Transverse colon (tissue), 4 donors: Measurements from ENCODE around the gene FAM3C. TPM values are rescaled to one million over a fixed set of nuclear protein-coding genes. Genes with fewer than 3 reads are reported as not detected.

Source experiments
- DNase-seq: peaks from one replicate; pipeline ENCODE4 v3.0.0-alpha.2; 2019
- H3K27ac ChIP-seq, 4 donors: fragments of 200-600 bp; sonication (generic); 2 replicates each; pipeline ENCODE4 v1.5.1; 2016 to 2018; ENCODE audit warnings: inconsistent platforms in 4 of 4
- H3K27me3 ChIP-seq: fragments of 200-600 bp; sonication (generic); 2 replicates; pipeline ENCODE4 v1.5.1; 2017; ENCODE audit warnings: inconsistent platforms
- H3K36me3 ChIP-seq, 4 donors: fragments of 200-600 bp; sonication (generic); 2 replicates each; pipeline ENCODE4 v1.5.1; 2017 to 2019; ENCODE audit warnings: inconsistent platforms in 4 of 4
- H3K4me1 ChIP-seq, 4 donors: fragments of 200-600 bp; sonication (generic); 2 replicates each; pipeline ENCODE4 v1.5.1; 2017 to 2020; ENCODE audit warnings: inconsistent platforms in 4 of 4
- H3K4me3 ChIP-seq, 4 donors: fragments of 200-600 bp; sonication (generic); 1 replicate in 1 of 4; 2 replicates in 3 of 4; pipeline versions ENCODE4 v1.5.1 to v1.6.1; 2017 to 2019; ENCODE audit warnings: inconsistent platforms in 4 of 4
- H3K9me3 ChIP-seq, 2 donors: fragments of 200-600 bp; sonication (generic); 2 replicates each; pipeline ENCODE4 v1.5.1; 2017 to 2019; ENCODE audit warnings: inconsistent platforms in 2 of 2
- CTCF ChIP-seq, 5 experiments: fragments of 200-600 bp in 3 of 5; fragments of 450-650 bp in 2 of 5; sonication (generic) in 3 of 5; IDR thresholded peaks; 1 replicate in 2 of 5; 2 replicates in 3 of 5; pipeline ENCODE4 v1.5.1; 2016 to 2017; ENCODE audit warnings: antibody characterized with exemption in 5 of 5, inconsistent platforms in 3 of 5, mild to moderate bottlenecking in 2 of 5, moderate library complexity in 1 of 5
- EP300 ChIP-seq: sonication (generic); formaldehyde crosslinking; IDR thresholded peaks from one replicate; pipeline ENCODE4 v1.6.1; 2017; ENCODE audit warnings: antibody characterized with exemption, low read depth
- POLR2A ChIP-seq: fragments of 450-650 bp; IDR thresholded peaks from one replicate; pipeline ENCODE4 v1.6.1; 2016; ENCODE audit warnings: antibody characterized with exemption, mild to moderate bottlenecking, moderate library complexity
- POLR2AphosphoS5 ChIP-seq, 3 donors: sonication (generic); formaldehyde crosslinking; IDR thresholded peaks; one replicate each; pipeline ENCODE4 v1.6.1; 2016; ENCODE audit warnings: antibody characterized with exemption in 3 of 3
- WGBS, 2 donors: methylation state at CpG; one replicate each; pipeline ENCODE4 v1.1.5; 2018; ENCODE audit warnings: low coverage in 1 of 2; 5-methylcytosine and 5-hydroxymethylcytosine counted together
- in situ Hi-C, 4 donors: fragments of 200-750 bp; cut with MboI; loops; one replicate each; pipeline versions ENCODE4 v1.15.0 to v1.15.1; 2017; ENCODE audit warnings: low sequenced_read_pairs in 3 of 4, low pct_ligation_motif_present in 1 of 4, low pct_unique_long_range_greater_than_20kb in 1 of 4
- intact Hi-C: fragments of 100-400 bp; cut with DNase I; formaldehyde crosslinking; loops from one replicate; pipeline ENCODE4 v1.15.1; 2023; ENCODE audit warnings: low total_unique reads
- total RNA-seq, 4 donors: library from RNA; depleted of rRNA; stranded (reverse); fragments of >200 nt; gene quantifications; one replicate each; pipeline ENCODE4 v1.1.0, GENCODE V29; 2016

FAM3C gene
- total RNA-seq, 4 donors from 2014 or later = 9.0 to 48.9 (median 33.6) TPM

- no peak for DNase-seq
- TF ChIP-seq CTCF (IDR thresholded peaks at IDR 0.05) = no peak
- no peak for TF ChIP-seq EP300
- TF ChIP-seq POLR2A = no peak
- TF ChIP-seq POLR2AphosphoS5 (IDR thresholded peaks at IDR 0.05) = no peak
- intact Hi-C loops (no loop called here), in situ Hi-C loops (no loop called here)
- Histone ChIP-seq H3K4me3 (peak overlapping the region in 1 of 4 donors; percentile 82), H3K27ac (no peak overlapping the region), H3K4me1 (peaks cover 0 to 46% (median 23%) of the 10 kb centered on the region in 4 donors), H3K36me3 (peaks cover 0 to 8% (median 0%) of the 10 kb centered on the region in 4 donors), H3K9me3 (no peaks in the 10 kb centered on the region), H3K27me3 (no peaks in the 10 kb centered on the region)
- WGBS, 2 donors = 43 to 63% methylated on average over 4 to 7 of the region's 7 CpGs
These were observed 1.4 kb downstream of the FAM3C start for GRCh38 chr7:121394709-121395140.

- peaks cover 0 to 8% (median 0%) of the 10 kb centered on the region in 4 donors for H3K36me3 ChIP-seq
- WGBS, 2 donors = 96 to 98% methylated on average over 7 of the region's 7 CpGs
- no peaks in the 10 kb centered on the region for H3K27me3 ChIP-seq
- no peak for DNase-seq
- no peak overlapping the region for H3K27ac ChIP-seq
- no peak for TF ChIP-seq POLR2A
- TF ChIP-seq CTCF (IDR thresholded peaks at IDR 0.05) = no peak
- no peak for TF ChIP-seq POLR2AphosphoS5 (IDR thresholded peaks at IDR 0.05)
- TF ChIP-seq EP300 = no peak
- in situ Hi-C loops = no loop called here
- peaks cover 0 to 52% (median 24%) of the 10 kb centered on the region in 4 donors for H3K4me1 ChIP-seq
- intact Hi-C loops = no loop called here
- no peak overlapping the region for H3K4me3 ChIP-seq
- no peaks in the 10 kb centered on the region for H3K9me3 ChIP-seq
These were observed 3.1 kb downstream of the FAM3C start for GRCh38 chr7:121393005-121393366.

DNA sequence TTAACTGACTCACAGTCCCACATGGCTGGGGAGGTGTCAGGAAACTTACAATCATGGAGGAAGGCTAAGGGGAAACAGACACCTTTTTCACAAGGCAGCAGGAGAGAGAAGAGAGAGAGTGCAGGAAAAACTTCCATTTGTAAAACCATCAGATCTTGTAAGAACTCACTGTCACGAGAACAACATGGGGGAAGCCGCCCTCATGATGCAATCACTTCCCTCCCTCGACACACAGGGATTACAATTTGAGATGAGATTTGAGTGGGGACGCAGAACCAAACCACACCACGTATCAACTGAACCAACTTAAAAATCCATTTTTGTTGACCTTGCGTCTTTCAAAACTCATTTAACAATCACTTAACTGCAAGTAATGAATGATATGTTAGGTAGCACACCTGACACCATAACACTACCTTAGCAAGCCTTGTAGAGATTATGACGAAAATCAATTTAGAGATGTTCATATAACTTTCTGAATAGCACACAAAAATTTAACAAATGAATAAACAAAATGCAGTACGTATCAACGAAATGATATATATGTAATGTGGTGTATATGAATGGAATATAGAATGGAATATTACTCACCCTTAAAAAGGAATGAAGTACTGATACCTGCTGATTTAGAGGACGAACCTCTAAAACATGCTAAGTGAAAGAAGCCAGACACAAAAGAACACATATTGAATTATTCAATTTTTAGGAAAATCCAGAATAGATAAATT, 3.7 kb downstream of the FAM3C start:
- no peak for DNase-seq
- Histone ChIP-seq H3K36me3 (peaks cover 0 to 8% (median 0%) of the 10 kb centered on the region in 4 donors), H3K27me3 (no peaks in the 10 kb centered on the region), H3K4me3 (no peak overlapping the region), H3K27ac (no peak overlapping the region), H3K4me1 (peaks cover 0 to 50% (median 24%) of the 10 kb centered on the region in 4 donors), H3K9me3 (no peaks in the 10 kb centered on the region)
- in situ Hi-C loops = no loop called here
- intact Hi-C loops = no loop called here
- WGBS, 2 donors = 96 to 98% methylated on average over 8 to 10 of the region's 10 CpGs
- TF ChIP-seq POLR2AphosphoS5 (IDR thresholded peaks at IDR 0.05) (no peak), POLR2A (no peak)

GRCh38 chr7:121391686-121392085, 4.4 kb downstream of the FAM3C start:
- Histone ChIP-seq H3K4me3 (no peak overlapping the region), H3K27ac (no peak overlapping the region), H3K9me3 (no peaks in the 10 kb centered on the region), H3K27me3 (no peaks in the 10 kb centered on the region), H3K4me1 (peaks cover 0 to 42% (median 19%) of the 10 kb centered on the region in 4 donors), H3K36me3 (peaks cover 0 to 8% (median 0%) of the 10 kb centered on the region in 4 donors)
- intact Hi-C loops (no loop called here), in situ Hi-C loops (no loop called here)
- no peak for DNase-seq
- no peak for TF ChIP-seq POLR2A
- no peak for TF ChIP-seq POLR2AphosphoS5 (IDR thresholded peaks at IDR 0.05)
- TF ChIP-seq CTCF (IDR thresholded peaks at IDR 0.05) = no peak
- WGBS, 2 donors = 61 to 66% methylated on average over 3 of the region's 3 CpGs
